ENCODE measurements around the gene FRMD4A.

GRCh38 chr10:14253711-14254110 lies 77.0 kb downstream of the FRMD4A start:
- TF ChIP-seq CTCF (optimal IDR thresholded peaks at IDR 0.05 in 1 of 3, IDR thresholded peaks at IDR 0.05 in 1 of 3, conservative IDR thresholded peaks at IDR 0.05 in 1 of 3; ENCODE audit: extremely low read depth in 1 of 3, insufficient read depth in 2 of 3, low read length in 3 of 3) = no peak
- no peak for TF ChIP-seq EZH2 (IDR thresholded peaks at IDR 0.05; ENCODE audit: low read length)
